ENCODE measurements around the gene BBLN.

The BBLN gene

DNA sequence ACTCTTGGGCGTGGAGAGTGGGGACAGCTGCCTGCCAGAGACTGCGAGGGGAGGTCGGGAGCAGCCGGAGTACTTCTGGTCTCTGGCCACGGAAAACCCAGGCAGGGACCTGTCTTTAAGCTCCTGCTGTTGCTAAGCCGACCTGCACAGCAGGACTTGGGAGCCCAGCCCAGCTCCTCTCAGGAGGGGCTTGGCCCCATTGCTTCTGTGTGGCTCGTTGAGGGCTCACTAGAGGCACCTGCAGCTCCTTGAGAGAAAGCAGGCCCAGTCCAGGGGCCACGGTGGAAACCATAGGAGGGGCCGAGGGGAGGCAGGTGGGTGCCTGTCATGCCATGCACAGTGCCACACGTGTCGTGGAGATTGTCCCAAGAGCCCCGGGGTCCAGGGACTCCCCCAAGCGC lies 14.1 kb upstream of the BBLN start:
- FAIRE-seq: no peak

DNA sequence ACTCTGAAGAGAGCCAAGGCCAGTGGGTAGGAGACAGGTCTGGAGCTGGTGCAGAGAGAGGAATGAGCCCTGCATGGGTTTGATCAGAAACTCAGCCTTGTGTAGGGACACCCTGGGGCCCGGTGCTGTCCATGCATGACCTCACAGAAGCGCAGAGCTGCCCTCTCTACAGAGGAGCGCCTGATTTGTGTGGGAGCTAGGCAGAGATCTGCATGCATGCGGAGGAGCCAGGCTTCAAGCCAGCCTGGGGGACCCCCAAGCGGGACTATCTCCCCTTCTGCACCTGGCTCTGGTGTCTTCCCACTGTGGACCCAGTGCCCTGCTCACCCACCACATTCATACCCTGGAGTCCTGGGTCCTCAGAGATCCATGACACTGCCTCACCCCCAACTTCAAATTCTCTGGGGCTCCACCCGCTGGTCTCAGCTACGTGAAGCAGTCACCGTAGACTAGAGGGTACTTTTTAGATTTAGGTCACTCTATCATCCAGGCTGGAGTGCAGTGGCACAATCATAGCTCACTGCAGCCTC lies 13.4 kb upstream of the BBLN start:
- FAIRE-seq: no peak

DNA sequence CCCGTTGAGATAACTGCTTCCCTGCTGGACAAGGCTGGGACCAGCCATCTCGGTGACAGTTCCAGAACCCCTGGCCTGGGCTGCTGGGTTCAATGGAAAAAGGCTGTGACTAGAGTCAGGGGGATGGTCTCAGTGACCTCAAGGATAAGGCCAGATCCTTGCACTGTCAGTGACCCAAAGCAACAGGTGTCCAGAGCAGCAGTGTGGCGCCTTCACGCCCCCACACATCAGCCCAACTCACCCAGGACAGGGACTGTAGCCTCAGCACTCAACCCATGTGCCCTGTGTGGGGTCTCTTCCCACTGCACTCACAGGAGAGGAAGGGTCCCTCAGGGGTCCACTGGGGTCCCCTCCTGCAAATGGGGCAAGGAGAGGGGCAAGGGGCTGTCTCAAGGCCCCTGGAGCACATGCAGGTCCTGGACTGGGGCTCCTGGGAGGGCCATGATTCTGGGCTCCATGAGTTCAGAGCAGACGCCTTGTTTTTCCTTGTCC lies 11.5 kb upstream of the BBLN start:
- FAIRE-seq: no peak

DNA sequence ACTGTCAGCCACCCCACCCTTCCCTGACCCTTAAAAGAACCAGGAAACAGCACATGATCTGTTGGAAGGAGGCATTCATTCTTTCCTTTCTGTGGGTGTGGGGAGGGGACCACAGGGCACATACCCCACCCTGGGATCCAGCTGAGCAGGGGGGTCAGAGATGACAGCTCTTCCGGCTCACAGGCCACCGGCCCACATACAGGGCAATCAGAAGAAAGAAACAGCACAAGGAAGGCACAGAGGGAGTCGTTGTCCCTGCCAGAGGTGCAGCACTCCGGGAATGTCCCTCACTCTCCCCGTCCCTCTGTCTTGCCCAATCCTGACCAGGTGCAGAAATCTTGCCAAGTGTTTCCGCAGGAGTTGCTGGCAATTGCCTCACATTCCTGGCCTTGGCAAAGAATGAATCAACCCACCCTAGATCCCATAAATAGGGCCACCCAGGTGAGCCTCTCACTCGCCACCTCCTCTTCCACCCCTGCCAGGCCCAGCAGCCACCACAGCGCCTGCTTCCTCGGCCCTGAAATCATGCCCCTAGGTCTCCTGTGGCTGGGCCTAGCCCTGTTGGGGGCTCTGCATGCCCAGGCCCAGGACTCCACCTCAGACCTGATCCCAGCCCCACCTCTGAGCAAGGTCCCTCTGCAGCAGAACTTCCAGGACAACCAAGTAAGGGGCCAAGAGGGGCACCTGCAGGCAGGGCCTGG lies 10.9 kb upstream of the BBLN start, which contains the start of gene LCN2:
TSS of gene LCN2 (plus strand) at position 453 of the 701 bp plus-strand sequence. CDS start at position 526, 73 bp downstream.
- FAIRE-seq: no peak

DNA sequence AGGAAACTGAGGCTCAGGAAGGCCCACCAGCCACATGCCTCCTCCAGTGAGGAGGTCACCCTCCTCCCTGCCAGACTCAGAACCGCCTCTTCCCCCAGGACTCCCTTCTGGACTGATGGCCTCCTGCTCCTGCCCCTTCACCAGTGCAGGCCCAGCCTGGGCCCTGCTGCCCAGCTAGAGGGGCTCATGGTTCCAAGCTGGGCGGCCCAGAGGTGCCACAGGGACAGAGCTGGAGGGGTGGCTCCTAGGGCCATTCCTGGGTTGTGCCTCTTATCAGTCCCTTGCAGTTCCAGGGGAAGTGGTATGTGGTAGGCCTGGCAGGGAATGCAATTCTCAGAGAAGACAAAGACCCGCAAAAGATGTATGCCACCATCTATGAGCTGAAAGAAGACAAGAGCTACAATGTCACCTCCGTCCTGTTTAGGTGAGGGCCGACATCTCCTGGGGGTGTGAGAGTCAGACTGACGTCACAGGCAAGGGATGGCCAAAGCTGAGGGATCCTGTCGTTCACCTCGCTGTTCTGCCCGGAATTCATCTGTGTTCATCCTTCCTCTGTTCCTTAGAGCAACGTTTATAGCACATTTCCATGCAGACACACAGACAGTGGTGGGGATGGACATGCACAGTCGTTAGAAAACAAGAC lies 10.0 kb upstream of the BBLN start:
- no peak for FAIRE-seq

DNA sequence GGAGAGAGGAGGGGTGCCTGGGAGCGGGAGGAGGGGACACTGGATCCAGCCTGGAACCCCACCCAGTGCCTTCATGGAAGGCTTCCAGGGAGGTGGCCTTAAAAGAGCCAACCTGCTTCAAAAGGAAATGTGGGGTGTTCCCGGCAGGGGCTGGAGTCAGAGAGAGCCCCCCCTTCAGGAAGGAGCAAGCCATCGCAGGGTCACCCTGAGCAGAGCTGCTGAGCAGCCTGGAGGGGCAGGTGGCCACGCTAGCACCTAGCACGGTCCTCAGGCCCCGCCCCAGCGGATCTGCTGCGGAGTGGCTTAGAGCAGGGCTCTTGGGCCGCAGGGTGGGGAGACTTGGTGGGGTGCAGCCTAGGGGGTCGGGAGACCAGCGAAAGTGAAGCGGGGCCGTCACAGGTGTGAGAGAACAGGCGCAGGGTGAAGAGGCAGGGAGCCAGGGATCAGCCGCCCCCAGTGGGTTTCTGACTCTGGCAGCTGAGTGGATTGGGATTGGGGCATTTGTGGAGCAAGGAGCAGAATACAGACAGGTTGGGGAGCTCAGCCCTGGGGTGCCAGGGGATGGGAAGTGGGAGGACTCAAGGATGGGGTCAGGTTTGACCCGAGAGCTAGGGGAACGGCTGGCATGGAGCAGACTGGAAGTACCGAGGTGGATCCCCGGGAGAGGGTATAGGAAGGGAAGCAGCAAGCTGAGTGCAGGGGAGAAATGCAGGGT lies 9.3 kb upstream of the BBLN start:
- no peak for FAIRE-seq

DNA sequence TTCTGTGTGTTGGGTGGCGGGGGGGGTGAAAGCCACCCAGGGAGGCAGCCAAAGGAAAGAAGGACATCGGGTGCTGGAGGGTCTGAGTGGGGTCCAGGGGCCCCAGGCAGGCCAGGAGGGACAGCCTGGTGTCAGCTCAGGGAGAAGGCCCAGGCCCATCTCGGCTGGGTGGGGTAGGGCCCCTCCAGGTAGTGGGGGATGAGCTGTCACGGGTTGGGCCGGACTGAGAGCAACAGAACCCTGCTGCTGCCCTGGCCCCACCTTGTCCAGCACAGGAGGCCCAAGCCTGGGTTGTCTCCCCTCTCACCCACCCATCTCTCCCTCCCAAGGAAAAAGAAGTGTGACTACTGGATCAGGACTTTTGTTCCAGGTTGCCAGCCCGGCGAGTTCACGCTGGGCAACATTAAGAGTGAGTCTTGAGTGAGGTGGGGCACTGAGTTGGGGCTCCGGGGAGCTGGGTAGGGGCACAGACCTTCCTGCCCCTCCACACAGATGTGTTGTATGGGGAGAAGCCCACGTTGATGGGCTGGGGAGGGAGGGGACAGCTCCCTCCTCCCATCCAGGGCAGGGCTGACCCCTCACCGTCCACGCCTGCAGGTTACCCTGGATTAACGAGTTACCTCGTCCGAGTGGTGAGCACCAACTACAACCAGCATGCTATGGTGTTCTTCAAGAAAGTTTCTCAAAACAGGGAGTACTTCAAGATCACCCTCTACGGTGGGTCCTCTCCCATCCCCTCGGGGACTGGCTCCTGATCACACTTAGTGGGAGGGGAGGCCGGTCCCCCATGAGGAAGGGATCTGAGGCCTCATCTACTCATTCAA lies 8.5 kb upstream of the BBLN start:
- no peak for FAIRE-seq

DNA sequence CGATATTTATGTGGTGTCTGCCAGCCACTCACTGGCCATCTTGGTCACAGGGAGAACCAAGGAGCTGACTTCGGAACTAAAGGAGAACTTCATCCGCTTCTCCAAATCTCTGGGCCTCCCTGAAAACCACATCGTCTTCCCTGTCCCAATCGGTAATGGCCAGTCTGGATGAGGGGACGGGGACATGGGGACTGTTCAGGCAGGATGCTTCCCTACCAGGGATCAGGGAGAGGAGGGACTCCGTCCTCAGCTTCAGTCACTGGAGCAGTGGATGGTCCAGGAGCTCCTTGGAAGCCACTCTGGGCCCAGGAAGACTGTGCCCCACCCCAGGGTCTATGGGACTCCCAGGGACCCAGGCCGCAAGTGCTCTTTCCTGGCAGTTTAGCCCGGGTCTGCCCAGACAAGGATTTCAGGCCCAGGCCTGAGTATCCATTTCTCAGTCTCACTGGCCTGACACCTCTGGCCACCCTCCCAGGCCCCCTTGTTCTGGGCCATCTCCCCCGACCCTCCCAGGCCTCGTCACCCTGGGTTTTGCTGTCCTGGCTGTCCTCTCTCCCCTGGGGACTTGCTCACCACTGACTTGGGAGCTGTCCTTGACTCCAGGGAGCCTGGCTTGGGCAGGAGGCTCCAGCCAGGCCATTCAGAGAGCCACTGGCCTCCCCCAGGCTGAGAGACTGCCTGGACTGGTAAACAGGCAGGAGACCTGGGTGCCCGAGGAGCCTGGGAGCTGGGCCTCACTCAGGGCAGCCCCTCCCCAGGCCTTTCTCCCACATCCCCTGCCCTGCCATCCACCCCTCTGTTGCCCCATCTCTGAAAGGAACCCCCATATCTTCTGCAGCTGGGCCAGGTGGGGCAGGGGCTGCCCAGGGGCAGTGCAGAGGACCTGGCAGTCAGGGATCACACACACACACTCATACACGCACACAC lies 7.7 kb upstream of the BBLN start:
- FAIRE-seq: no peak

DNA sequence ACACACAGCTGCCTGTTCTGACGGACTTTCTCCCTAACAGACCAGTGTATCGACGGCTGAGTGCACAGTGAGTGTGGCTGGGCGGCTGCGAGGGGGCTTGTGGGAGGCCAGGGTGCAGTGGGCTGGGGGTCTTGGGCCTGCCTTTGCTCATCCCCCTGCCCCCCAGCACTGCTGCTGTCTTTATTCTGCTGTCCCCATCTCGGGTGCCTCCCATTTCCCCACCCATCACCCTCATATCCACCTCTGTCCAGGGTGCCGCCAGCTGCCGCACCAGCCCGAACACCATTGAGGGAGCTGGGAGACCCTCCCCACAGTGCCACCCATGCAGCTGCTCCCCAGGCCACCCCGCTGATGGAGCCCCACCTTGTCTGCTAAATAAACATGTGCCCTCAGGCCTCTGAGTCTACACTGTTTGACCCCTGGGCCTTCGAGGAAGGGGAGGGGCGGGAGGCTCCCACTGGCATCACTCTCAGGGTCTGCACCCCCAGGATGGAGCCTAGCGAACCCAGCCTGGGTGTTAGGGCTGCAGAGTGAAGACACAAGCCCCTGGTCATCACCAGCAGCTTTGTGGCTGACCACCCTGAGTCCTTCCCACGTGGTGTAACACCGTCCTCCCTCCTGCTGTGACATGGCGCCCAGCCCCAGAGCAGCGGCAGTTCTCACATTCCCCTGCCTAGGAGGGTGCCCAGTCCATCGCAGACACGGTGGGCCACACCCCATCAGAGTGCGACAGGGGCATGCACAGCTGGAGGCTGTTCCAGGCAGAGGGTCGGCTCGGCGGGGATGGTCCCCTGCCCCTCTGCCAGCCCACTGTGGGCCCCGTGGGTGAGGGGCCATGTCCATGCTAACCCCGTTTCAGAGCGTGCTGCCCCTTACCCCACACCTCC lies 6.8 kb upstream of the BBLN start:
- FAIRE-seq: no peak

DNA sequence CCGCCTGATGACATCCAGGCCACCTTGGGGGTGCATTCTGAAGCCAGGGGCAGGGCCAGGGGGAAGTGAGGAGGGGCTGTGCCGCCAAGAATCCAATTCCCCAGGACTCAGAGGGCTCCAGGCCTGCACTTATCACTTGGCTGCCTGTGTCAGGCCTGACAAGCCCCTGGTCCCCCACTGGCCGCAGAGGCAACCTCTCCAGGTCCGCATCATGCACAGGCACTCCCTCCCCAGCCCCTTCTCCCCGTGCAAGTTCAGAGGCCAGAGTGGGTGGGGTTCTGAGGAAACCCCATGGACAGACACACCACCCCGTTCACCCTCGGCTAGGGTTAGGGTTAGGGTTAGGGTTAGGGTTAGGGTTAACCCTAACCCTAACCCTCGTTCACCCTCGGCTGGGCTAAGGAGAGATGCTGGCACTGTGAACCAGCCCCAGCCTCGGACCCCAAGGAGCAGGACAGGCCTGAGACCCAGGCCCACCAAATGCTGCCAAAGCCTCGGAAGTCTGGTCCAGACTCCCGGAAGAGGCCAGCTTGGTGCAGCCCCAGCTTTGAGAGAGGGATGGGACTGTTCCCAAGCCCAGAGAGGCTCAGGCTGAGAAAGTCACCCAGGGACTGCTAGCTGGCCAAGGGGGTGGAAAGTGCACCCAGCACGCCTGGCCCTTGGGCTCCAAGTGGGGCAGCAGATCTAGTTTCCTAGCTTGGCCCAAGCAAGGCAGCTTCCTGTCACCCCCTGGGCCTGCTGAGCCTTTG lies 5.9 kb upstream of the BBLN start:
- FAIRE-seq: no peak

DNA sequence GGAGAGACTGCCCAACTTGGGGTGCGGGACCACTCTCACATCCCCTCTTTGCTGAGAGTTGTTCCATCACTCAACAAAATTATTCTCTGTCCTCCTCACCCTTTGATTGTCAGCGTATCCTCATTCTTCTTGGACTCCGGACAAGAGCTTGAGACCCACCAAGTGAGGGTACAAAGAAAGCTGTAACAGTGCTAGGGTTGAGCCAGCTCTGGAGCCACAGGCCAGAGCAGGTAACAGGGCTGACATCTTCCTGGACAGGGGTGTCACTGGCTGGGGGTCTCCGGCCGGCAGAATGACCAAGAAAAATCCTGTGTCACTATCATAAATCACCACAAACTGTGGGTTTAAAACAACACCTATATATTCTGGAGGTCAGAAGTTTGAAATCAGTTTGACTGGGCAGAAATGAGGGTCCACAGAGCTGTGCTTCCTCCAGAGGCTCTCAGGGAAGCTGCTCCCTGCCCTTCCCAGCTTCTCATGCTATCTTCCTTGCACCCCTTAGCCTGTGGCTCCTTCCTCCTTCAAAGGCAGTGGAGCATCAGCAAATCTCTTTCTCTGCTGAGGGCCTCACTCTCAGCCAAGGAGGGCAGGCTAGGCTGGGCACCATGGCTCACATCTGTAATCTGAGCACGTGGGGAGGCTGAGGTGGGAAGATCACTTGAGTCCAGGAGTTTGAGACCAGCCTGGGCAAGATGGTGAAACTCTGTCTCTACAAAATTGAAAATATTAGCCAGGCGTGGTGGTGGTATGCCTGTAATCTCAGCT lies 4.1 kb upstream of the BBLN start:
- no peak for FAIRE-seq

DNA sequence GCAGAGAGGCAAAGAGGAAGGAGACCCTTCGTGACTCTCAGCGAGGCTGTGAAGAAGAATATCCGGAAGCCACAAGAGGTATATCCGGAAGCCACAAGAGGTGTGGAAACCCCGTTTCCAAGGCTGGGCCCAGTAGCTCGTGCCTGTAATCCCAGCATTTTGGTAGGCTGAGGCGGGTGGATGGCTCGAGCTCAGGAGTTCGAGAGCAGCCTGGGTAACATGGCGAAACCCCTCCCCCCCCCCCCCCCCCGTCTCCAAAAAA lies 612 bp upstream of the BBLN start:
- no peak for FAIRE-seq

DNA sequence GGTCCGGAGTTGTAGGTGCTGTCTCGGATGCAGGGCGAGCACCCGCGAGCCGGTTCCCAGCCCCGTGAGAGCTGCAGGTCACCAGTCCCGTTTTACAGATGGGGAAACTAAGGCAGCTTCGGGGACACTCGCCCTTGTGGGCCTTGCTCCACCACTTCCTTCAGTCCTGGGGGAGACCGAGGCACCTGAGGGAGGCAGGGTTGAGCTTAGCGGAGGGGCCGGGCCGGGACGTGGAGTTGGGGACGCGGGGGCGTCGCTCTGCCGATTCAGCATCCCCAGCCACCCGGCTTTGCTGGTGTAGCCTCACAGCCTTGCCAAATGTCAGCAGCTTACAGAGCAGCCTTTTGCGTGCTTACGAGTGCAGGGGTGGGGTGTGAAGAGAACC lies 530 bp downstream of the BBLN start:
- no peak for FAIRE-seq

DNA sequence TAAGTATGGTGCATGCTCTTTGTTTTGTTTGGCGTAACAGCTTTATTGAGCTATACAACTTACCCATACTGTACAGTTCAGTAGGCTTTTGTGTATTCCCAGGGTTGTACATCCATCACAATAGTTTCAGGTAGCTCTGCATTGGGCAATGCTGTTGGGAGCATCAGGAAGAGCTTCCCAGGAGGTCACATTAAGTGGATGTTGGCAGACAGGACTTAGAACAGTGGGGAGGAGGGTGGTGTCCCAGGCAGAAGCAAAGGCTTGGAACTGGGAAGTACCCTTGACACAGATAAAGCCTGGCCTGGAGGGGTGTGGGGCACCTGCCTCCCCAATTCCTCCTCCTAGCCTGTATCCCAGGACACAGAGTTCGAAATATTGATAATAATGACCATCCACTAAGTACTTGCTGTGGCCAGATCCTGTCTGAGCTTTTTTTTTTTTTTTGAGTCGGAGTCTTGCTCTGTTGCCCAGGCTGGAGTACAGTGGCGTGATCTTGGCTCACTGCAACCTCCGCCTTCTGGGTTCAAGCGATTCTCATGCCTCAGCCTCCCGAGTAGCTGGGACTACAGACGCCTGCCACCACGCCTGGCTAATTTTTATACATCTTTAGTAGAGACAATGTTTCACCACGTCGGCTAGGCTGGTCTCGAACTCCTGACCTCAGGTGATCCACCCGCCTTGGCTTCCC lies 1.3 kb downstream of the BBLN start:
- no peak for FAIRE-seq

DNA sequence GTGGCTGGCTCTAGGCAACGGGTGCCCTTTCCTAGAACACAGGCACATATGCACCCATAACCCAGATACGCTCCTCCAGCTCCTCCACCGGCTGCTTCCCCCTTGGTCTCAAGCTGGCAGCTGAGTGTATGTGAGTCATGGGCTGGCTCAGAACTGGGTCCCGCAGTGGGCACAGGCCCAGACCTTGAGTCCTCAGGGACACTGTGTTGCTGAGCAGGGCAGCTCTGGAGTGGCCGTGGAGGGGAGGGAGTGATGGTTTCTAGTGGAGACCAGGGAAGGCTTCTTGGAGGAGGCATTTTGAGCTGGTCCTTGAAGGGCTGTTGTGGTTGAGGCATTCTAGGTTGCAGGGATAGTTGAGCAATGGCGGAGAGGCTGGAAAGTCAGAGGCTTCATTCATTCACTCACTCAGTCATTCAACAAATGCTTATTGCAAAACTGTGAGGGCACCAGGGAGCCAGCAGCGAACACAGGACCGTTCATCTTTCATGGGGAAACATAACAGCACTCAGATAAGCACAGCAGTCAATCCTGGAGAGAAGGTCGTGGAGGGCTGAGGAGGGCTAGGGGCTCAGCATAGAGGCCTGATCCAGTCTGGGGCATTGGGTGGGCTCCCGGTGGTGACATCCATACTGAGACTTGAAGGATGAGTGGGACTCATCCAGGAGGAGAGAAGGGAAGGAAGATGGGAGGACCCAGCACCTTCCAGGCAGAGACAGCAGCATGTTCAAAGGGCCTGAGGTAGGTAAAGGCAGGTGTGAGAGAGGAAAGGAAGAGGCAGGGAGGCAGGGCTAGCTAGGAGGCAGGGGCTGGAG lies 2.4 kb downstream of the BBLN start:
- no peak for FAIRE-seq

DNA sequence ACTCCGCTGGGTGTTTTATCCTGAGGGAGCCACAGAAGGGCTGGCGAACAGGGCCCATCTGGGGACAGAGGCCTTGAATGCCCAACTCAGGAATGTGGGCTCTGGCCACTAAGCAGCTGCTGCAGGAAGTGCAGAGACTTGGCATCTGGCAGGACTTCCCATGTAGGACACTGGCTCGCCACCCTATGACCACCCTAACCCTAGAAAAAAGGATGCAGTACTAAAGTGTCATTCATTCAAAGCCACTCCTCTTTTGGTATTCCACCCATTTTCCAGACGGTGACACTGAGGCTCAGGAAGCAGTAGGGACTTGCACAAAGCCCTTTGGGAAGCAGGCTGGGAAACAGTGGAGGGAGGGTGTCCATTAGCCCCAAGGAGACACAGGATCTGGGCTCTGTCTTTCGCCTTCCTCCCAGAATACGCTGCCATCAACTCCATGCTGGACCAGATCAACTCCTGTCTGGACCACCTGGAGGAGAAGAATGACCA lies 3.0 kb downstream of the BBLN start:
- FAIRE-seq: no peak

DNA sequence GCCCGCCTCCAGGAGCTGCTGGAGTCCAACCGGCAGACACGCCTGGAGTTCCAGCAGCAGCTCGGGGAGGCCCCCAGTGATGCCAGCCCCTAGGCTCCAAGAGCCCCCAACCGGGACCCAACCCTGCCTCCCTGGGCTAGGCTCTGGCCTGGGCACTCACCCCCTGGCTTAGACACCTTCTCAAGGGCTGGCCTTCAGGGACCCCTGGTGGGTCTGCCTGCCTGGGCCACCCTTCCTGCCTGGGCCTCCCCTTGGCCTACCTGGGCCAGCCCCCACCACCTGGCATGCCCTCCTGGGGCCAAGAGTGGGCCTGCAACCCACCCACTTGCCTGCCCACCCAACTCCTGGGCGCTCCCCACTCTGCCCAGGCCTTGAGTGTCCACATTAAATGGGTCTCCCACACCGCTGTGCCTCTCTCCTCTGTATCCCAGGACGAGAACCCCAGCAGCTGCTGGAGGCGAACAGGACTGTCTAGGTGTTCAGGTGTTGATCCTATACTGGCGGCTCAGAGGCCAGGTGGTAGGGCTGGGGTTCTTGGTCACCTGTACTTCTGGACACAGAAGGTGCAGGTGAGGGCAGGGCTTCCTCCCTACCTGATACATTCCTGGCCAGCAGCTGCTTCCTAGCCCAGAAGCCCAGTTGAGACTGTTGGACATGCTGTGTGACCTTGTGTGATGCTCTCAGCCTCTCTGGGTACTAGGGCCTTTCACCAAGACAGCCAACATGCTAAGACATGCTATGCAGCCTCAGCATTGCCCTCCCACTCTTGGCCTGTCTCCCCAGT lies 3.6 kb downstream of the BBLN start:
- no peak for FAIRE-seq

Measured in TTC549 (cell line).